ENCODE measurements around the gene LYRM1. TPM values are rescaled to one million over a fixed set of nuclear protein-coding genes. Genes with fewer than 3 reads are reported as not detected.
A peak's percentile ranks its signal among the peaks of the same experiment; 100 is the strongest.

LYRM1 gene
- total and polyA plus RNA-seq, 2 donors (not counting 1 experiment from before 2014, with no cell fraction given) = 54.9 to 131 TPM

DNA sequence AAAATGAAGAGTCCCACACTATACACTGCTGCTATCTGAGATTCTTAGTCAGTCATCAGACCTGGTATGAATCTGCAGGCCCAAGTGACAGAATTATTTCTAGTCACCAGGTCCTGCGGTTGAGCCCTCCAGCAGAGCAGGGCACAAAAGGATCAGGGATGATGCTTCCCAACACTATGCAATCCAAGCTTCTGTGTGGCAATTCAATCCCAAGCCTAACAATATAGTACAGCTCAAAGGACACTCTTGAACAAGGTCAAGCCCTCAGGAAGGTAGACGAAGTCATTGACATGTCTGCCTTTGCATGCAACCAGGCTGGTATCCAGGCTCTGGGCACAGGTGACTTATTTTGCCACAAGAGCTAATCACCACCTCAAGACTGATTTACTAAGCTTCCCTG is 6.2 kb upstream of the LYRM1 start:
- no peaks in the 10 kb centered on the region for H3K9me3 ChIP-seq (ENCODE audit: control insufficient read depth, insufficient read depth, low read depth, low read length)
- H4K20me1 ChIP-seq (ENCODE audit: control insufficient read depth, extremely low read depth, insufficient read depth, low read length) = no peaks in the 10 kb centered on the region
- DNase-seq (ENCODE audit: low read depth in 2 of 2) = no peak
- peaks cover 11% of the 10 kb centered on the region for H3K4me1 ChIP-seq (ENCODE audit: control insufficient read depth, extremely low read depth, insufficient read depth, low read length)
- TF ChIP-seq, protein P1, sequence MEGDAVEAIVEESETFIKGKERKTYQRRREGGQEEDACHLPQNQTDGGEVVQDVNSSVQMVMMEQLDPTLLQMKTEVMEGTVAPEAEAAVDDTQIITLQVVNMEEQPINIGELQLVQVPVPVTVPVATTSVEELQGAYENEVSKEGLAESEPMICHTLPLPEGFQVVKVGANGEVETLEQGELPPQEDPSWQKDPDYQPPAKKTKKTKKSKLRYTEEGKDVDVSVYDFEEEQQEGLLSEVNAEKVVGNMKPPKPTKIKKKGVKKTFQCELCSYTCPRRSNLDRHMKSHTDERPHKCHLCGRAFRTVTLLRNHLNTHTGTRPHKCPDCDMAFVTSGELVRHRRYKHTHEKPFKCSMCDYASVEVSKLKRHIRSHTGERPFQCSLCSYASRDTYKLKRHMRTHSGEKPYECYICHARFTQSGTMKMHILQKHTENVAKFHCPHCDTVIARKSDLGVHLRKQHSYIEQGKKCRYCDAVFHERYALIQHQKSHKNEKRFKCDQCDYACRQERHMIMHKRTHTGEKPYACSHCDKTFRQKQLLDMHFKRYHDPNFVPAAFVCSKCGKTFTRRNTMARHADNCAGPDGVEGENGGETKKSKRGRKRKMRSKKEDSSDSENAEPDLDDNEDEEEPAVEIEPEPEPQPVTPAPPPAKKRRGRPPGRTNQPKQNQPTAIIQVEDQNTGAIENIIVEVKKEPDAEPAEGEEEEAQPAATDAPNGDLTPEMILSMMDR (conservative IDR thresholded peaks at IDR 0.05 in 1 of 2, IDR thresholded peaks at IDR 0.05 in 1 of 2; ENCODE audit: low read depth in 1 of 2, low read length in 2 of 2) = no peak
- TF ChIP-seq EZH2 (IDR thresholded peaks at IDR 0.05; ENCODE audit: low read length, missing control alignments) = no peak
- H3K9ac ChIP-seq (ENCODE audit: insufficient read depth, low read length) = no peak overlapping the region
- no peaks in the 10 kb centered on the region for H3K27me3 ChIP-seq (ENCODE audit: control insufficient read depth, insufficient read depth, low read length)
- H3K4me2 ChIP-seq (ENCODE audit: extremely low read depth, insufficient read depth, low read length) = no peak overlapping the region
- no peak overlapping the region for H3K27ac ChIP-seq (ENCODE audit: insufficient read depth, low read length)
- peaks cover 4% of the 10 kb centered on the region for H3K36me3 ChIP-seq (ENCODE audit: control insufficient read depth, insufficient read depth, low read length)
- H2AFZ ChIP-seq (ENCODE audit: low read length) = no peak overlapping the region
- no peak overlapping the region for H3K4me3 ChIP-seq (replicated peaks in 1 of 4; ENCODE audit: control extremely low read depth in 1 of 4, insufficient read depth in 1 of 4, low read depth in 3 of 4, low read length in 4 of 4)
- peaks cover 91% of the 10 kb centered on the region for H3K79me2 ChIP-seq (ENCODE audit: control insufficient read depth, insufficient read depth, low read length)

DNA sequence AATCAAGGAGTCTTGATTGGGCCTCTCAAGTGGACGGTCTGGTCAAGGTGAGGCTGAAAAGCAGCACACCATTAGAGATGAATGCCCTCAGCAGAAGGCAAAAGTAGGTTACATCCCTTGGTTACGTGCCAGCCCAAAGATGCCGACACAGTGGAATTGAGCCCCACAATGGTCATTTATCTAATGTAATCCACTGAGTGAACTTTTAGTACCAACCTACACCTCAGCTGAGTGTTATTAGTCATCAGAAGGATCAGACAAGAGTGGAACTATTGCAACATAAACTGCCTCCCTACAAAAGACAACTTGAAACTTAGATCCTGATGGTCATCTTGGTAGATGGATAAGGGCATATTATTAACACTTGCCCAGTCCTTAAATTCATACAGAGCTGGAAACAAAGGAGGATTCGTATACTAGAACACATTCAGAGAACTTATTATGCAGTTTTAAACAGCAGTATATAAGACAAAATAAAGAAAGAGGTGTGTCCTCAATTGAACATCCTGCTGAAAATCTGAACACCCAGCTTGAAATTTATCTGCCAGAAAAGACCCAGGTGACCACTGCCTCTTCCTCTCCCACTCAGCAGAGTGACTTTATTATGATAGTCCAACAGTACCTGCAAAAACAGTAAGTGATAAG is 3.2 kb upstream of the LYRM1 start:
- DNase-seq (ENCODE audit: low read depth in 2 of 2) = peak; percentile 63 to 76
- peaks cover 88% of the 10 kb centered on the region for H3K79me2 ChIP-seq (ENCODE audit: control insufficient read depth, insufficient read depth, low read length)
- H3K27ac ChIP-seq (ENCODE audit: insufficient read depth, low read length) = peak overlapping the region; percentile 97
- no peak overlapping the region for H2AFZ ChIP-seq (ENCODE audit: low read length)
- H4K20me1 ChIP-seq (ENCODE audit: control insufficient read depth, extremely low read depth, insufficient read depth, low read length) = no peaks in the 10 kb centered on the region
- H3K9me3 ChIP-seq (ENCODE audit: control insufficient read depth, insufficient read depth, low read depth, low read length) = no peaks in the 10 kb centered on the region
- peak overlapping the region in 2 of 4 experiments; percentile 84 to 97 for H3K4me3 ChIP-seq (replicated peaks in 1 of 4; ENCODE audit: control extremely low read depth in 1 of 4, insufficient read depth in 1 of 4, low read depth in 3 of 4, low read length in 4 of 4)
- no peaks in the 10 kb centered on the region for H3K27me3 ChIP-seq (ENCODE audit: control insufficient read depth, insufficient read depth, low read length)
- peaks cover 13% of the 10 kb centered on the region for H3K4me1 ChIP-seq (ENCODE audit: control insufficient read depth, extremely low read depth, insufficient read depth, low read length)
- peak overlapping the region; percentile 95 for H3K4me2 ChIP-seq (ENCODE audit: extremely low read depth, insufficient read depth, low read length)
- H3K36me3 ChIP-seq (ENCODE audit: control insufficient read depth, insufficient read depth, low read length) = peaks cover 2% of the 10 kb centered on the region
- TF ChIP-seq EZH2 (IDR thresholded peaks at IDR 0.05; ENCODE audit: low read length, missing control alignments) = no peak
- TF ChIP-seq, protein P1 (conservative IDR thresholded peaks at IDR 0.05 in 1 of 2, IDR thresholded peaks at IDR 0.05 in 1 of 2; ENCODE audit: low read depth in 1 of 2, low read length in 2 of 2) = no peak
- H3K9ac ChIP-seq (ENCODE audit: insufficient read depth, low read length) = no peak overlapping the region

DNA sequence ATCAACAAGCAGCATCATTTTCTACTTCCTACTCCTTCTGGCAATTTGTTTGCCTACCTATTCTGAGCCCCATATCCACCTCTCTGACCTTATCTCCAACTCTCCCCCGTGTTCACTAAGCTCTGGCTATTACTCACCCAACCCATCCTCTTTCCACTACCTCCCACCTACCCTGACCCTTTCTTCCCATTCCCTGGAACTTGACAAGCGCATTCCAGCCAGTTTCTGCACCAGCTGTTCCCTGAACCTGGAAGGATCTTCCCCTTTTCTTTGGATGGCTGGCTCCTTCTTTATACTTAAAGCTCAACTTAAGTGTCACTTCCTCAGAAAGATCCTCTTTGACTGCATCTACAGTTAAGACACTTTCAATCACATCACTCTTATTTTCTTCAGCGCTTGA is 2.6 kb upstream of the LYRM1 start:
- Histone ChIP-seq H4K20me1 (ENCODE audit: control insufficient read depth, extremely low read depth, insufficient read depth, low read length) (no peaks in the 10 kb centered on the region), H3K27ac (ENCODE audit: insufficient read depth, low read length) (peak overlapping the region; percentile 97)

More for the DNA sequence above, 2.6 kb upstream of the LYRM1 start:
- Histone ChIP-seq H3K4me3 (replicated peaks in 1 of 4; ENCODE audit: control extremely low read depth in 1 of 4, insufficient read depth in 1 of 4, low read depth in 3 of 4, low read length in 4 of 4) (peak overlapping the region; percentile 79 to 97 (median 85)), H3K79me2 (ENCODE audit: control insufficient read depth, insufficient read depth, low read length) (peaks cover 88% of the 10 kb centered on the region), H3K9ac (ENCODE audit: insufficient read depth, low read length) (no peak overlapping the region), H3K27me3 (ENCODE audit: control insufficient read depth, insufficient read depth, low read length) (no peaks in the 10 kb centered on the region), H3K9me3 (ENCODE audit: control insufficient read depth, insufficient read depth, low read depth, low read length) (no peaks in the 10 kb centered on the region), H2AFZ (ENCODE audit: low read length) (no peak overlapping the region), H3K4me1 (ENCODE audit: control insufficient read depth, extremely low read depth, insufficient read depth, low read length) (peaks cover 18% of the 10 kb centered on the region), H3K36me3 (ENCODE audit: control insufficient read depth, insufficient read depth, low read length) (peaks cover 2% of the 10 kb centered on the region), H3K4me2 (ENCODE audit: extremely low read depth, insufficient read depth, low read length) (peak overlapping the region; percentile 95)
- peak in 1 of 2 donors; percentile 53 for DNase-seq (ENCODE audit: low read depth in 2 of 2)
- no peak for TF ChIP-seq EZH2 (IDR thresholded peaks at IDR 0.05; ENCODE audit: low read length, missing control alignments)
- TF ChIP-seq, protein P1 (conservative IDR thresholded peaks at IDR 0.05 in 1 of 2, IDR thresholded peaks at IDR 0.05 in 1 of 2; ENCODE audit: low read depth in 1 of 2, low read length in 2 of 2) = no peak
